ENCODE measurements around the gene SLC9A1.

GRCh38 chr1:27049100-27049499 lies 105.8 kb downstream of the SLC9A1 start:
- no peak for TF ChIP-seq CTCF (IDR thresholded peaks at IDR 0.05; ENCODE audit: low read depth, low read length)
- no peak for TF ChIP-seq EZH2phosphoT487 (IDR thresholded peaks at IDR 0.05; ENCODE audit: low read depth)
